ENCODE results near the gene NKX2-1.
"Not testable (repeated sequence)": the region's sequence is repeated elsewhere in the genome, so short reads cannot be mapped to it uniquely, and the experiment has no call there.

Gene NKX2-1

DNA sequence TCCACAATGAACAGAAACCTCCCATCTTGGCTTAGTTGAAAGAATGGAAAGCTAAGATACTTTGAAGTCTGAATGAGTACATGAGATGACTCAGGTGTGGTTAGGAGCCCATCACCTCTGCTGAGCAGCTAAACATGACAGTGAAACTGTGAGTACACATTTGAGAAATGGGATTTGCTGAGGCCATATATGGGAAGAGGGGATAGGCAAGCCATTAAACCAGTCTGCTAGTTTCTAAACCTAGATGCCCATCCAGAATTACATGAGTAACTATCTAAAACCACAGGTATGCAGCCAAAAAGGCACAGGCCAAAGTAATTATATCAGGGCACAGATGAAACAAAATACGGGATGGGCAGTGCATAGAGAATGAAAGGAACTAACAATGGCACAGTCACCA, 41.2 kb downstream of the NKX2-1 start:
- no peak overlapping the region for H3K4me3 ChIP-seq (ENCODE audit: low read length, poor library complexity, severe bottlenecking)
- H3K79me2 ChIP-seq (ENCODE audit: insufficient read depth, low read length) = no peaks in the 10 kb centered on the region
- no peak overlapping the region for H3K9ac ChIP-seq (ENCODE audit: low read depth, low read length, poor library complexity, severe bottlenecking)
- H3K27me3 ChIP-seq (ENCODE audit: insufficient read depth, low read length, poor library complexity, severe bottlenecking) = no peaks in the 10 kb centered on the region
- H3K9me3 ChIP-seq (ENCODE audit: insufficient read depth, low read depth, low read length) = no peaks in the 10 kb centered on the region
- no peak overlapping the region for H2AFZ ChIP-seq (ENCODE audit: low read length)
- H3K4me1 ChIP-seq (ENCODE audit: insufficient read depth, low read length, poor library complexity, severe bottlenecking) = no peaks in the 10 kb centered on the region
- no peaks in the 10 kb centered on the region for H3K36me3 ChIP-seq (ENCODE audit: insufficient read depth, low read length)
- no peaks in the 10 kb centered on the region for H3F3A ChIP-seq (ENCODE audit: low read depth)
- no peaks in the 10 kb centered on the region for H3K9me2 ChIP-seq (replicated peaks; ENCODE audit: low read depth, low read length)
- no peak for TF ChIP-seq EZH2phosphoT487 (IDR thresholded peaks at IDR 0.05; ENCODE audit: borderline replicate concordance)
- TF ChIP-seq, protein P1, sequence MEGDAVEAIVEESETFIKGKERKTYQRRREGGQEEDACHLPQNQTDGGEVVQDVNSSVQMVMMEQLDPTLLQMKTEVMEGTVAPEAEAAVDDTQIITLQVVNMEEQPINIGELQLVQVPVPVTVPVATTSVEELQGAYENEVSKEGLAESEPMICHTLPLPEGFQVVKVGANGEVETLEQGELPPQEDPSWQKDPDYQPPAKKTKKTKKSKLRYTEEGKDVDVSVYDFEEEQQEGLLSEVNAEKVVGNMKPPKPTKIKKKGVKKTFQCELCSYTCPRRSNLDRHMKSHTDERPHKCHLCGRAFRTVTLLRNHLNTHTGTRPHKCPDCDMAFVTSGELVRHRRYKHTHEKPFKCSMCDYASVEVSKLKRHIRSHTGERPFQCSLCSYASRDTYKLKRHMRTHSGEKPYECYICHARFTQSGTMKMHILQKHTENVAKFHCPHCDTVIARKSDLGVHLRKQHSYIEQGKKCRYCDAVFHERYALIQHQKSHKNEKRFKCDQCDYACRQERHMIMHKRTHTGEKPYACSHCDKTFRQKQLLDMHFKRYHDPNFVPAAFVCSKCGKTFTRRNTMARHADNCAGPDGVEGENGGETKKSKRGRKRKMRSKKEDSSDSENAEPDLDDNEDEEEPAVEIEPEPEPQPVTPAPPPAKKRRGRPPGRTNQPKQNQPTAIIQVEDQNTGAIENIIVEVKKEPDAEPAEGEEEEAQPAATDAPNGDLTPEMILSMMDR (conservative IDR thresholded peaks at IDR 0.05; ENCODE audit: low read length) = no peak
- H4K20me1 ChIP-seq (ENCODE audit: insufficient read depth, low read length, poor library complexity, severe bottlenecking) = no peaks in the 10 kb centered on the region
- H3K4me2 ChIP-seq (ENCODE audit: low read depth, low read length, poor library complexity, severe bottlenecking) = no peak overlapping the region

DNA sequence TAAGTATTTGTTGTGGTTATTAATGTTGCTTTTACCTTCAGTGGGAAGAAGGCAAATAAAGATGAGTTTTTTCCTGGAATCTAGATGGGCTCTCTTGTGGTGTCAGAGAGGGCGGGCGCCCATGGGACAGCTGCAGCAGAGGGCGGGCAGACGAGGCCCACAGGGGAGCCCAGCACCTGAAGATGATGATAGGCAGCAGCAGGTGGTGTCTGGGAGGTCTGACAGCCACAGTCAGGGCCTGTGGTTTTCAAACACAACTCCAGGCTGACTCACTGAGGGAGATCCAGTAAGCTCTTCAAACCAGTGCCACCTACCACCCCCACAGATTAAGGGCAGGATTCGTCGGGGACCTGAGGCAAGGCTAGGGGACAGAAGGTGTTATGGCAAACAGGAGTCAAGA, 42.8 kb downstream of the NKX2-1 start:
- no peaks in the 10 kb centered on the region for H3K9me2 ChIP-seq (replicated peaks; ENCODE audit: low read depth, low read length)
- H3K9me3 ChIP-seq (ENCODE audit: insufficient read depth, low read depth, low read length) = no peaks in the 10 kb centered on the region
- H3F3A ChIP-seq (ENCODE audit: low read depth) = no peaks in the 10 kb centered on the region
- H3K9ac ChIP-seq (ENCODE audit: low read depth, low read length, poor library complexity, severe bottlenecking) = no peak overlapping the region
- no peaks in the 10 kb centered on the region for H3K27me3 ChIP-seq (ENCODE audit: insufficient read depth, low read length, poor library complexity, severe bottlenecking)
- H3K4me3 ChIP-seq (ENCODE audit: low read length, poor library complexity, severe bottlenecking) = no peak overlapping the region
- H3K4me1 ChIP-seq (ENCODE audit: insufficient read depth, low read length, poor library complexity, severe bottlenecking) = no peaks in the 10 kb centered on the region
- H3K4me2 ChIP-seq (ENCODE audit: low read depth, low read length, poor library complexity, severe bottlenecking) = no peak overlapping the region
- no peaks in the 10 kb centered on the region for H3K36me3 ChIP-seq (ENCODE audit: insufficient read depth, low read length)
- TF ChIP-seq EZH2phosphoT487 (IDR thresholded peaks at IDR 0.05; ENCODE audit: borderline replicate concordance) = no peak
- TF ChIP-seq, protein P1 (conservative IDR thresholded peaks at IDR 0.05; ENCODE audit: low read length) = no peak
- H2AFZ ChIP-seq (ENCODE audit: low read length) = no peak overlapping the region
- no peaks in the 10 kb centered on the region for H3K79me2 ChIP-seq (ENCODE audit: insufficient read depth, low read length)
- H4K20me1 ChIP-seq (ENCODE audit: insufficient read depth, low read length, poor library complexity, severe bottlenecking) = no peaks in the 10 kb centered on the region

DNA sequence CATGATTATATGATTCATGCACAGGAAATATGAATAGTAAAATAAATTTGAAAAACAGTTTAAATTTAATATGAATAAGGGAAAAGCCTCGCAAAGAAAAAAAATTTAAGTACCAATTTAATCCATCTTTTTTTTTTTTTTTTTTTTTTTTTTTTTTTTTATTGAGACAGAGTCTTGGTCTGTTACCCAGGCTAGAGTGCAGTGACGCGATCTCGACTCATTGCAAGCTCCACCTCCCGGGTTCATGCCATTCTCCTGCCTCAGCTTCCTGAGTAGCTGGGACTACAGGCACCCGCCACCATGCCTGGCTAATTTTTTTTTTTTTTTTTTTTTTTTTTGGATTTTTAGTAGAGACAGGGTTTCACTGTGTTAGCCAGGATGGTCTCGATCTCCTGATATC, 44.0 kb downstream of the NKX2-1 start:
- H3K36me3 ChIP-seq (ENCODE audit: insufficient read depth, low read length) = not testable (repeated sequence)

DNA sequence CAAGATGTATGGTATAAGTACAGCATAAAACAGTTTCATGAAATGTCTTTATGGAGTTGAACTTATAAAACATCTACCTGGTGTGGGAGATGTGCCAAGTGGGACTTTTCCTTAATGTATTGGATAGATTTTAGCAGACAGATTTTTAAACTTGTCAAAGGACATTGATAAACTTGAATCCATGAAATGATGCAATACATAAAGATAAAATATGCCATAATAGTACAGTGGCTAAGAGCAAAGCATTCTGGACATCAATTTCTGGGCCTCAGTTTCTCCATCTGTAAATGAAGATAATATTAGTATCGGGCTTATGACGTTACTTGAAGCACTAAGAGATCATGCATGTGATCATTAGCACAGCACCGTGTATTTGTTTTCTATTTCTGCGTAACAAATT, 45.4 kb downstream of the NKX2-1 start:
- Histone ChIP-seq H3K9ac (ENCODE audit: low read depth, low read length, poor library complexity, severe bottlenecking) (no peak overlapping the region), H3F3A (ENCODE audit: low read depth) (no peaks in the 10 kb centered on the region), H3K27me3 (ENCODE audit: insufficient read depth, low read length, poor library complexity, severe bottlenecking) (no peaks in the 10 kb centered on the region), H3K9me3 (ENCODE audit: insufficient read depth, low read depth, low read length) (no peaks in the 10 kb centered on the region), H4K20me1 (ENCODE audit: insufficient read depth, low read length, poor library complexity, severe bottlenecking) (no peaks in the 10 kb centered on the region), H3K36me3 (ENCODE audit: insufficient read depth, low read length) (no peaks in the 10 kb centered on the region), H2AFZ (ENCODE audit: low read length) (no peak overlapping the region), H3K9me2 (replicated peaks; ENCODE audit: low read depth, low read length) (no peaks in the 10 kb centered on the region), H3K79me2 (ENCODE audit: insufficient read depth, low read length) (no peaks in the 10 kb centered on the region), H3K4me1 (ENCODE audit: insufficient read depth, low read length, poor library complexity, severe bottlenecking) (no peaks in the 10 kb centered on the region), H3K4me2 (ENCODE audit: low read depth, low read length, poor library complexity, severe bottlenecking) (no peak overlapping the region), H3K4me3 (ENCODE audit: low read length, poor library complexity, severe bottlenecking) (no peak overlapping the region)
- TF ChIP-seq EZH2phosphoT487 (IDR thresholded peaks at IDR 0.05; ENCODE audit: borderline replicate concordance) = no peak
- TF ChIP-seq, protein P1 (conservative IDR thresholded peaks at IDR 0.05; ENCODE audit: low read length) = no peak

More for the DNA sequence above, 44.0 kb downstream of the NKX2-1 start:
- H3K4me1 ChIP-seq (ENCODE audit: insufficient read depth, low read length, poor library complexity, severe bottlenecking); H3K4me2 ChIP-seq (ENCODE audit: low read depth, low read length, poor library complexity, severe bottlenecking); H3F3A ChIP-seq (ENCODE audit: low read depth); H3K9me2 ChIP-seq (replicated peaks; ENCODE audit: low read depth, low read length); H4K20me1 ChIP-seq (ENCODE audit: insufficient read depth, low read length, poor library complexity, severe bottlenecking); H3K9ac ChIP-seq (ENCODE audit: low read depth, low read length, poor library complexity, severe bottlenecking); H3K79me2 ChIP-seq (ENCODE audit: insufficient read depth, low read length); H3K27me3 ChIP-seq (ENCODE audit: insufficient read depth, low read length, poor library complexity, severe bottlenecking); H3K4me3 ChIP-seq (ENCODE audit: low read length, poor library complexity, severe bottlenecking); H3K9me3 ChIP-seq (ENCODE audit: insufficient read depth, low read depth, low read length); H2AFZ ChIP-seq (ENCODE audit: low read length): not testable (repeated sequence)

Measured in Loucy (cell line).